ENCODE data around the gene WWC1.

Gene WWC1

DNA sequence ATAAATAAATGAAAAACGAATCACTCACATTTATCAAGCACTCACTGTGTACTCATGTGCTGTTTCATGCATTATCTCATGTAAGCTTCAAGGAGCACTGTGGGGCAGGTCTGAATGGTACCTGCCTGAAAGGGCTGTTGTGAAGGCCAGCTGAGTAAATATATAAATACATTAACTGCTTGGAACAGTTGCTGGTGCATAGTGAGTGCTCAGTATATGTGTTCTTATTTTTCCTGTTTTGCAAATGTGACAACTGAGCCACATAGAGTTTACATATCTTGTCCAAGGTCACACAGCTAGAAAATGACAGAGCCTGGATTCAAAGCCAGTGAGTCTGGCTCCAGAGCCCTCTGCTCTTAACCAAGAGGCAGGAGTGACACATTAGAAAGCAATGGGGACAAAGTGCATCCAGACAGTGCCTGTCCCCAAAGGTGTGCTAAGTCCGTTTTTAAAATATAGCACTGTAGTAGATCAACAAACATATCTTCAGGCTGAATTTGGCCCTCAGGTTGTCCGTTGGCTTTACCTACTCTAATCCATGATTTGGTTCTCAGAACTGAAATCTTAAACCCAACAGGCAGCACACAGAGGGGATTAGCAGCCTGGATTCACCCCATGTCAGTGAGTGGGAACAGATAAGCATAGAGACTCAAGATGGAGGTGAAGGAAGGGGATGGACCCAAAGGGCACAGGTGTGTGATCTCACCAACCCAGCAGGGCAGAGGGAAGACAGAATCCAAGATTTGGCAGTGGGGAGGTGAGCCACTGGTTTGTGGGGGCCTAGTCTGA lies 70.8 kb downstream of the WWC1 start:
- DNase-seq (ENCODE audit: low read depth, low spot score) = no peak

DNA sequence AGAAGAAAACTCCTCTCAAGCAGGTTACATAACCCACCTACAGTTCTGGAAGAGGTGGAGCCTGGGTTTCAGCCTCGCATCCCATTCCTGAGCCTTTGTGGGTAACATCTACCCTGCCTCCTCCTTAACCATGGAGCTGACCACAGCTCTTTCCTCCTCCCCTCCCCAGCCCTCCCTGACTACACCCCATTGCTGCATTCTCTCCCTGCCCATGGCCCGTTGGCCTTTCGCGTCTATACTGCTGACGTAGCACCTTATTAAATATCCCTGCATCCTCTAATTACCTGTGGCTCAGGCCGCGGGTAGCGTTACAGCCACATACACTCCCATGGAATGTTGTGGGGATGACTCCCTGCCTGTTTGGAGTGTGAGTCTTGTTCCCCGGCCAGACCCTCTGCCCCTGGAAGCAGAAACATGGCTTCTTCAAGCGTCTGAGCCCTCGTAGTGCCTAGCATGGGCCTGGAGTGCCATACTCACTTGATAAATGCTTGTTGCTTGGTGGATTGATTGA lies 72.8 kb downstream of the WWC1 start:
- DNase-seq (ENCODE audit: low read depth, low spot score) = peak; percentile 90

DNA sequence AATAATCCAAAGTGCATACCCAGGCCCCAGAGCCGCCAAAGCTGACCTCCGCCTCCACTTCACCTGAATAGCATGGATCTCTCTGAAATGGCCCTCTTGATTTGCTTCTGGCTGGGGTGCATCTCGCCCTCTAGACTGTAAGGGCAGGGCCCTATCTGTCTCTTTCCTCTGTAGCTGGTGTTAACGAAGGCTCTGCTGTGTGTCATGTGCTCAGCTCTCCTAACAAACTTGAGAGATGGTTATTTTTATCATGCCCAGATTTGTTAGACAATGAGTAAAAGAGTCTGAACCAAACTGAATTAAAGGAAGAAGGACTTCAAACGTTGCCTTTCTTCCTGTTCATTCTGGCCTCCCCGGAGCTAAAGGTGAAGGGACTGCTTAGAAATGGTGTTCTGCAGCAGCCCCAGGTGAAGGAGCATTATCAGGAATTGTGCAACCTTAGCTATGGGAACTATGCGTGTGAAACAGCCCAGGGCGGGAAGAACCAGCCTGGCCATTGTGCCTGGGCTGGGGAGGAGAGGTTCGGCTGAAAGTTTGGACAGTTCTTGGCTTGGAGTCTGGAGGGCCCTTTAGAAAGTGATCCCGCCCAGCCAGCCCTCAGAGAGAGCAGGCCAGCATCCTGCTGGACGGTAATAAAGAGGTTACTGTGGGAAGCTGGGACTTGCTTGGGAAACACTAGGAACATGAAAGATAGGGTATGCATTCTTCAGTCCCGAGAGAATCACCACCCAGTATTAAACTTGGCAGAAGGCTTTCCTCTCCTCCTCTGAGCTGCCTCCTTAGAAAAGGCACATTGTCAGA lies 73.5 kb downstream of the WWC1 start:
- DNase-seq (ENCODE audit: low read depth, low spot score) = peak; percentile 66

DNA sequence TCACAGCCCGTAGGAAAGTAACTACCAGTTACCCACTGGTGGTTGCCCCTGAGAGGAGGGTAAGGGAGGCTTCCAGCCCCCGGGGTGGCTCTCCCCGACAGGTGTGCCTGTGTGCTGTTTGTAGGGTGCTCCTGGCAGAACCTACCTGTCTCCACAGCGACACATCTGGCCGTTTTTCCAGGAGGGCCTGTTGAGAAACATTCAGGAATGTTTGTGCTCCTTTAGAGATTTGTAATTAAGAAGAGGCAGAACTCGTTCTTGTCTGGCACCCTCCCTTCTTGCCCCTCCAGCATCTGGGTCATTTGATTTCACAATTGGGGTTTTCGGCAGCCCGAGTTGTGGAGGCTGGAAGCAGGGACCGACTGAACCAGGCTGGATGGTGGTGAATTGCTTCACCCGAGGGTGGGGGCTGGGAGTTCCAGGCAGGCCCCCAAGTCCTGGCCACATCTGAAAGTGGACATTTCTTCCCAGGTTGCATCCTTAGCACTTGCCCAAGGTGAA lies 74.2 kb downstream of the WWC1 start:
- no peak for DNase-seq (ENCODE audit: low read depth, low spot score)

DNA sequence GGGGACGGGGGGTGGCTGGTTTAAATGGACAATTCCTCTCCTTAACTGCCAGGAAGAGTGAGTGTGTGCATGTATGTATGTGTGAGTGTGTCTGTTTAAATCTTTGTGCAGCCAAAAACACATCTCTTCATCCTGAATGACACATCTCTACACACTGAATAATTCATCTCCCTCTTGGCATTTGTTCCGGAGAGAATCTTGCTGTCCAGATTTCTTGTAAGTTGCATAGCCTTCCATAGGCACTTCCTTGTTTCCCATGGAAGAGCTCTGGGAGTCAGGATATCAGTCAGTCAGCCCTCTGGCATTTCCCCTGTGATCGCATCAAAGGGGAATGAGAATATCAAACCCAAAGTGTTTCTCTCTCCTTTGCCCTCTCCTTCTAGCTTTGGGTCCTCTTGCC lies 74.7 kb downstream of the WWC1 start:
- peak; percentile 68 for DNase-seq (ENCODE audit: low read depth, low spot score)

DNA sequence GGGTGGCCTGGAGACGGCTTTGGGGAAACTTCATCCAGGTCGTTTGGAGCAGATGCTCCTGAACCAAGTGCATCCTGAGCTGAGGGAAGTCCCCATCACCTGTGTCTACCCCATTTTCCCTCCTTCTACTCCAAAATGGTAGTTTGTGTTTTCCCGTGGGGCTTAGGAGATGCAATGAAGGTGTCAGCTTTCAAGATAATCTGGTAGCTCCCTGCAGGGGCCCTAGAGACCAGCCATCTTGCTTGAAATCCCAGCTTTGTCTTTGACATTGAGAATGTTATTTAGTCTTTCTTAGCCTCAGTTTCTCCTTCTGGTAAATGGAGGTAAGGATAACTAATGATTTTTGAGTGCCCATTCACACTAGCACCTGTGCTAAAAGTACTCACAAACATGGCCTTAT lies 77.4 kb downstream of the WWC1 start:
- DNase-seq (ENCODE audit: low read depth, low spot score) = no peak

DNA sequence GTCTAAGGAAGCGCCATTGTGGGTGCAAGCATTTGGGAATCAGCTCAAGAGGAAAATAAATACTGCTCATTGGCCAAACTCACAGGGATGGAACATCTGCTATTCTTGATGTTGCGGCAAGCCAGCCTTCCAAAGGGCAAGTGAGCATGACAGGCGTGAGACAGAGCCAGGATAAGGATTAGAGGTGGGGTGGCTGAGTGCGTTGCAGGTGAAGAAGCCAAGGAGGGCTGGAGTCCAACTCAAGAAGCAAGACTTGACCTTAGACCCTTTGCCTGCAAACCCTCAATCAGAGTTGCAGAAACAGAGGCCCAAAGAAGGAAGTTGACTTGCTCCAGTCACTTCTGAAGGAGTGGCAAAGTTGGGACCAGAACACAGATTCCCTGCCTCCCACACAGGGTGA lies 79.4 kb downstream of the WWC1 start:
- no peak for DNase-seq (ENCODE audit: low read depth, low spot score)

DNA sequence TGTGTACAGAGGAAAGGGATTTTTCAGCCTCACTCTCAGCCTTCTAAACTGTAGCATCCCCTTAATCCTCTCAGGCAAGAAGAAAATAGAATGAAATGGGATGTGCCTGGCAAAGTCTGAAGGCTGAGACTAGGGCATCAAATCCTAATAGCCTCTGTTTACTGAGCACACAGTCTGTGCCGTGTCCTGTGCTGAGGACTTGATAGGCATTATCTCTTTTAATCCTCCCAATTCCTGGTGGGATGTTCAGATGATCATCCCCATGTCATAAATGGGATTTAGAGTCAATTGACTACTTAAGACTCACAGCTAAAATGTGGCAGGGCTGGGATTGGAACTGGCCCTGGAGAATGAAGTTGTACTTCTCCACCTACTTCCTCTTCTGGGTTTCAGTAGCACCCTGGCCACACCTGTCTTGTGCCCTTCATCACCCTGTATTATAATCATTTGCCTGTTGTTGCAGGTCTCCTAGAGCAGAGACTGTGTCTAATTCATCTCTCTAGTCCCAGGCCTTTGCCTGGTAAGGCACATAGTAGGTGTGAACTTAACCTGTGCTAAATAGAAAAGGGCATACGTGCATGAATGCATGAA lies 81.0 kb downstream of the WWC1 start:
- DNase-seq (ENCODE audit: low read depth, low spot score) = no peak

DNA sequence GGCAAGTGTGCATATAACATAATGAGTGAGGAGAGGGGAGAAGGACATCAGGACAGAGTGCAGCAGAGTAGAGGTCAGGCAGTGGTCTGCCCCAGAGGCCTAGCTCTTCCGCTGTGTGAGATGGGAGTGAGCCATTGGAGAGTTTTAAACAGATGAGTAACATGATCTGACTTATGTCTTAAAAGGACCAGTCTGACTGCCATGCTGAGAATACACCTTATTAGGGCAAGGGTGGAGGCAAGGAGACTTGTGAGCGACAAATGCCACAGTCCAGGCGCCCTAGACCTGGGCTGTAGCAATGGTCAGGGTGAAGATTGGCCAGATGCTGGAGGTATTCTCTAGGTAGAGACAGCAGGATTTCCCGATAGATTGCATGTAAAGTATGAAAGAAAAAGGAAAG lies 83.1 kb downstream of the WWC1 start:
- DNase-seq (ENCODE audit: low read depth, low spot score) = no peak

DNA sequence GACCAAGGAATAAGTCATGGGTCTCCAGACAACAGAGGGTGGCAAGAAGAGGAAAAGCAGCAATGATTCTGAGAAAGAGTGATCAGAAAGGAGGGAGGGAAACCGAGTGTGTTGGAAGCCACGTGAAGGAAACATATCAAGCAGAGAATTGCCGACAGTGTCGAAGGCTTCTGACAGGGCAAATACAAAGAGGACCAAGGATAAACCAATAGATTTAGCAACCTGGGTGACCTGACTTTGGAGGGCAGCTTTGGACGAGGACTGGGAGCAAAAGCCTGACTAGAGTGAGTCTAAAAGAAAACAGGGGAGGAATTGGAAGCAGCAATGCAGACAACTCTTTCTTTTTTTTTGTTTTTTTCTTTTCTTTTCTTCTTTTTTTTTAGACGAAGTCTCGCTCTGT lies 83.8 kb downstream of the WWC1 start:
- DNase-seq (ENCODE audit: low read depth, low spot score) = no peak

DNA sequence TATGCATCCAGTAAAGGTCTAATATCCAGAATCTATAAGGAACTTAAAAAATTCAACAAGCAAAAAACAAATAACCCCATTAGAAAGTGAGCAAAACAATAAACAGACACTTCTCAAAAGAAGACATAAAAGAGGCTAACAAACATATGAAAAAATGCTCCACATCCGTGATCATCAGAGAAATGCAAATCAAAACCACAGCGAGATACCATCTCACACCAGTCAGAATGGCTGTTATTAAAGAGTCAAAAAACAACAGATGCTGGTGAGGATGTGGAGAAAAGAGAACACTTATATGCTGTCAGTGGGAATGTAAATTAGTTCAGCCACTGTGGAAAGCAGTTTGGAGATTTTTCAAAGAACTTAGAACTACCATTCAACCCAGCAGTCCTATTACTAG lies 86.1 kb downstream of the WWC1 start:
- DNase-seq (ENCODE audit: low read depth, low spot score) = no peak

DNA sequence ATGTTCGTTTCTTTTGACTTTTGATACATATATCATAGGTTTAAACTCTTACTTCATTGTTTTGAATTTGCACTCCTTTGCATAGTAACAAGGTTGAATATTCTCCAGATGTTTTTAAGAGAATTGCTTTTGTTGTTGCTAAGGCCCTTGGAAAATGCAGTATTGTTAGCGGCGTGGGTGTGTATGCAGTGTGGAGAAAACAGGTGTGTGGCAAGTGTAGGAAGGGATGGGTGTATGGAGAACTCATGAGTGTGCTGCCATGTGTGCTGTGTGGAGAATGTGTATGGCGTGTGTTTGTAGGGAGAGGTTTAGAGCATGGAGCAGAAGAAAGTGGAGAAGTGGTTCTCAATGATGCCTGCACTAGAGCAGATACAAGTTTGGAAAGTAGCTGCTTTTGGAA lies 87.3 kb downstream of the WWC1 start:
- DNase-seq (ENCODE audit: low read depth, low spot score) = no peak

DNA sequence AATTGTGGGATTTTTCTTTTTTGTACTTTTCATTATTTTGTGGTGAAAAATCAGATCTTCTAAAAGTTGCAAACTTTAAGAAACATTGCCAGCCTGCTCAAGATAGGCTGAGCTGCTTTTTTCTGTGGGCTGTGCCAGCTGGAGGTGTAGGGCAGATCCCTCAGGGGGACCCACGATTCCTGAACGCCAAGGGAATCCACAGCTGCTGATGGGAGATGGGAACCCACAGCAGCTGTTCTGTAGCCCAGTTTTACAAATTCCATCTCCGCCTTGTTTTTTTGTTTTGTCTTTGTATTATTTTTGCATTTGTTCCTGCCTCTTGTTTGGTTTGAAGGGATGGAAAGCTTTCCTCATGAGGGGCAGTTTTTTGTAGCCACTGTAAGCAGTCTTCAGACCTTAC lies 91.0 kb downstream of the WWC1 start:
- no peak for DNase-seq (ENCODE audit: low read depth, low spot score)

DNA sequence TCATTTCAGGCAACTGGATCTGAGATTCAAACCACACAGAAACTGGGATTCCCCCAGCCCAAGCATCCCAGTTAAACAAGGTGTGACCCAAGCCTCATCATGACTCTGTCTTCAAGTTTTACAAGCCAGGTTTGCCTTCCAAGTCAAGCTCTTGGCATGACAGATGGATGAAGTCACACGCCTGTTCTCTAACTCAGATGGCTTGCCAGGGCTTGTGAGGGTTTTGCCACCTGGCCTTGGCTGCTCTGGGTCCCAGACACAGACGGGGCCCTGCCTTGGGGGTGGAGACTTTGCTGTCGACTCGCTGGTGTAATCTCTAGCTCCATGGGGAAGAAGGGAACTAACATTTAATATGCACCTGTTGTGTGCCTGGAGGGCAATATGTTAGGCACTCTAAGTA lies 99.0 kb downstream of the WWC1 start:
- DNase-seq (ENCODE audit: low read depth, low spot score) = no peak

DNA sequence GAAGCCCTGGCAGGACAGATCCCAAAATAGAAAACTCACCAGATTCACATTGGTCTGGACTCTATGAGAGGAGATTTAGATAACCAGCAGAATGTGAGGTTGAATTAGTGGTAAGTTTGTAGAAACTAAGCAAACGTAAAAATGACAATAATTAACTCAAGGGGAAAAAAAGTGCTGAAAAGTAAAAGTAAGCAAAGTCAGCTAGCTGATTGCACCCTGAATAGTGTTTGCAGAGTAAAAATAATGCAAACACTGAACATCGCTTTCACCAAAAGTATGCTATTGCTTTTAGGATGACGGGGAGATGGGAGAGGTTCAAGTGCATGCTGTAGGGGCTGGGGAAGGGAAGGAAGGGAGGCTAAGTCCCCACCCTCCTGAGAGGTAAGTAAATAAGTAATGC lies 102.3 kb downstream of the WWC1 start:
- no peak for DNase-seq (ENCODE audit: low read depth, low spot score)

DNA sequence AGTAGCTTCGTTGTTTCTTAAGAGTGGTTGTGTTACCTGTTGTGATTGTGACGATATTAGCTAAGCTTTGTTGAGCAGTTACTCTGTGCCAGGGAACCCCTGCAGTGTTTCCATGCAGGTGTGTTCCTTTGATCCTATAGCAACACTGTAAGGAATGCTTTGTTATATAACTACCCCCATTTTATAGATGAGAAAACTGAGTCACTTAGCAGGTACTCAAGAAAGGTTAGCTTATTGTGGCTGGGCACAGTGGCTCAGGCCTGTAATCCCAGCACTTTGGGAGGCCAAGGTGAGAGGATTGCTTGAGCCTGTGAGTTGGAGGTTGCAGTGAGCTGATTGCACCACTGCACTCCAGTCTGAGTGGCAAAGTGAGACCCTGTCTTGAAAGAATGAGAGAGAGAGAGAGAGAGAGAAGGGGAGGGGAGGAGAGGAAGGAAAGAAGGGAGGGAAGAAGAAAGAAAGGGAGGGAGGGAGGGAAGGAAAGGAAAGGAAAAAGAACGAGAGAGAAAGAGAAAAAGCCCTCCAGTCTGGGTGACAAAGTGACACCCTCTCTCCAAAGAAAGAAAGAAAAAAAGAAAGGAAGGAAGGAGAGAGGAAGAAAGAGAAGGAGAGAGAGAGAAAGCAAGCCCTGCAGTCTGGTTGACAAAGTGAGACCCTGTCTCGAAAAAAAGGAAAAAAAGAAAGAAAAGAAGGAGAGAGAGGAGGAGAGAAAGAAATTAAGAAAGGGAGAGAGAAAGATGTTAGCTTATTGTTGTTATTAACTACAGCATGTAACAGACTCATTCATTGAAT lies 109.2 kb downstream of the WWC1 start:
- DNase-seq (ENCODE audit: low read depth, low spot score) = no peak

DNA sequence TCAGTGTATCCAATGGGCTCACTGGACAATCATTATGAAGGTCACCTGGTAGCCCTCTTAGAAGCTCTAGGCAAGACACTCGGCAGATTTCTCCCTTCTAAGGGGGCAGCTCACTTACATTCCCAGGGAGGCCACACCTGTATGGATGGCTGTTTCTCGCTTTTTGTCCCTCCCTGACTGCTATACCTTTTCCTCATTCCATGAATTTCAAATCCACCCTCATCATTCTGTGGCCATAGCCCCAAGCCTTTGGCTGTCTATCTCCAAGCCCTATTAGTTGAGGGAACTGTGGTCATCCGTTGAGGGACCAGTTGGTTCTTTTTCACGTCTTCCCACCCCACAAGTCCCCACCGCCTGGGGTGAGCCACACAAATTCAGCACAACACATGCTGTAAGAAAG lies 109.8 kb downstream of the WWC1 start:
- no peak for DNase-seq (ENCODE audit: low read depth, low spot score)

DNA sequence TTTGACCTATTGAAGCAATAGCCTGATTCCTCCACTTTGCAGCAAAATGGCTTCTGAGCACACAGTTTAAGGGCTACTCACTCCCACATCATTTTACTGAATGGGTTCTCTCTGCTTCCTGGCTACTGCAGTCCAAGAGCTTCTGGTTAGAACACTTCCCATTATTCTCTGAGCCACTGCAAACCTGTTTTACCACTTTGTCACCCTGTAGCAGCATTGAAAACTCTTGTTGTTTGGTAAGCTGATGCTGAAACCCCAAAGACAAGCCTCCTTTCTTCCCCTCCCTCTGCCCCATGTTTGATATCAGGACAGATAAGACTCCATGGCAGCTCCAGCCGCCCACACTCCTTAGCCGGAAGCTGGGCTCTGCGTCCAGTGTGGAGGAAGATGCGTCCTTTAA lies 110.4 kb downstream of the WWC1 start:
- DNase-seq (ENCODE audit: low read depth, low spot score) = no peak

DNA sequence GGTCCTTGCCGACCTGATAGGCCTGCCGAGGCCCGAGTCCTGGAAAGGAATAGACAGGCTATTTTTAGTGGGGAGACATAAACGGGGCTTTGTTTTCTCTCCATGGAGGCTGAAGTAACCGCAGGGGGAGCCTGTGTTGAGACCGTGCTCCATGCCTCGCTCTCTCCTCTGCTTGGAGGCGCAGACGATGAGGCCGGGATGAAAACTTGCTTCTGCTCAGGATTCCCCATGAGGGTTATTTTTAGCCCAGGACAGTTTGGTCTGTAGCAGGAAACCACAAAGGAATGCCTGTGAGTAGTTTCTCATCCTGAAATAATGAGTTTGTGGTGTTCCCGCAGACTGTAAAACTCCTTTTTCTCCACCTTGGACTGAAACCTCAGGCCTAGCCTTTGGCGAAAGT lies 112.9 kb downstream of the WWC1 start:
- peak; percentile 93 for DNase-seq (ENCODE audit: low read depth, low spot score)

DNA sequence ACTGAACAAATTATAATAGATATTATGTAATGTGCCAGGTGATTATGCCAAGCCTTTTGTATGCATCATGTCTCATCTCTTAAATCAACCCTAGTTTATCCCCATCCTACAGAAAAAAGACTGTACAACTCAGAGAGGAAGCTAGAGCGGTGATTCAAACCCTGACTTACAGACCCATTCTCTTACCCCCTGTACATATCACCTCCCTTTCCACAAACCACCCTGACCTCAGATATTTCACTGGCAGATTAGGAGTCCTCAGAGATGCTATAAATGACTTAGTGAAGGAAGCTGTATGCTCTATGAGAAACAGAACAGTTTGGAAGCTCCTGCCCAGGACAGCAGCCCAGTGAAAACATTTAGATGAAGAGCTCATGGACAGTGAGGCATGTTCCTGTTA lies 115.8 kb downstream of the WWC1 start:
- DNase-seq (ENCODE audit: low read depth, low spot score) = peak; percentile 19

DNA sequence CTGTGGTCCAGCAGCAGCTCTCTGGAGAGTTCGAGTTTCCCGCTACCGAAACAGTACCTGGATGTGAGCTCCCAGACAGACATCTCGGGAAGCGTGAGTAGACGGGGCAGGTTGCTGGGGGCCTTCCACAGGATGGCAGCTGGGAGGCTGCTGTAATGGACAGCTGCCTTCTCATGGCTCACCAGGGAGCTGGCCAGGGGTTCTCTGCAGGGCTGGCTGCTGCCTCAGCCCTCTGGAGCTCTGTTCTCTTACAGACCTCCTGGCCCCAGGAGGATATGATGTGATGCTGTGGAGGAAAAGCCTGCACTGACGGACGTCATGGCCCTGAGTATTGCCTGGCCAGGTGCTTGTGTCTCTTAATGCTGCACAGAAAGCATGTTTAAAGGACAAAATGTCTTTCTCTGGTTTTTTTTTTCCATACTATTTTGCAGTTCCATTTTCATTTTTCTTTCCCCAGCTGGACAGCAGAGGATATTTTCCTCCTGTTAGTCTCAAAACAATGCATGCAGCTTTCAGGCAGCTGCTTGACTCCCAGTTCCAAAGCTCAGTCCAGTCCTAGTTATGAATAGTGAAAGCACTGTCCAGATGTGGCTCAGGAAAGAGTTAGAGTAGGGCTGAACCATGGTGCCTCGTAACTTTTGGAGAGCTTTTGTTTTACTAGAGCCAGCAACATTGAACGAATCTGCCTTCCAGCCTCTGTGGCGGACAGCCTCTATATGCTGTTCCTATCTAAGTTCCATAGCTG lies 117.3 kb downstream of the WWC1 start:
- DNase-seq (ENCODE audit: low read depth, low spot score) = no peak
